ENCODE data around the gene GAN.

GRCh38 chr16:81431554-81432353 is 117.0 kb downstream of the GAN start:
- TF ChIP-seq TAF1 (IDR thresholded peaks at IDR 0.05; ENCODE audit: borderline replicate concordance, insufficient read depth, low read length) (no peak), REST (IDR thresholded peaks at IDR 0.05; ENCODE audit: insufficient read depth in 1 of 2, low read depth in 2 of 2, low read length in 2 of 2) (no peak), POLR2AphosphoS5 (IDR thresholded peaks at IDR 0.05; ENCODE audit: low read depth, low read length) (no peak)
